GM13977 (cell line): ENCODE measurements around the gene TNXB.
"Not testable (repeated sequence)": the region's sequence is repeated elsewhere in the genome, so short reads cannot be mapped to it uniquely, and the experiment has no call there.

Experiments
- DNase-seq: peaks from one replicate; pipeline ENCODE4 v3.0.0; 2012; ENCODE audit warnings: low spot score
- in situ Hi-C: fragments of 300-500 bp; cut with MboI; formaldehyde crosslinking; loops from one replicate; pipeline ENCODE4 v1.12.0; 2022; ENCODE audit warnings: low sequenced_read_pairs, low pct_unique_long_range_greater_than_20kb, mixed read lengths, inconsistent platforms; ENCODE audit not compliant: unreplicated experiment

The TNXB gene

DNA sequence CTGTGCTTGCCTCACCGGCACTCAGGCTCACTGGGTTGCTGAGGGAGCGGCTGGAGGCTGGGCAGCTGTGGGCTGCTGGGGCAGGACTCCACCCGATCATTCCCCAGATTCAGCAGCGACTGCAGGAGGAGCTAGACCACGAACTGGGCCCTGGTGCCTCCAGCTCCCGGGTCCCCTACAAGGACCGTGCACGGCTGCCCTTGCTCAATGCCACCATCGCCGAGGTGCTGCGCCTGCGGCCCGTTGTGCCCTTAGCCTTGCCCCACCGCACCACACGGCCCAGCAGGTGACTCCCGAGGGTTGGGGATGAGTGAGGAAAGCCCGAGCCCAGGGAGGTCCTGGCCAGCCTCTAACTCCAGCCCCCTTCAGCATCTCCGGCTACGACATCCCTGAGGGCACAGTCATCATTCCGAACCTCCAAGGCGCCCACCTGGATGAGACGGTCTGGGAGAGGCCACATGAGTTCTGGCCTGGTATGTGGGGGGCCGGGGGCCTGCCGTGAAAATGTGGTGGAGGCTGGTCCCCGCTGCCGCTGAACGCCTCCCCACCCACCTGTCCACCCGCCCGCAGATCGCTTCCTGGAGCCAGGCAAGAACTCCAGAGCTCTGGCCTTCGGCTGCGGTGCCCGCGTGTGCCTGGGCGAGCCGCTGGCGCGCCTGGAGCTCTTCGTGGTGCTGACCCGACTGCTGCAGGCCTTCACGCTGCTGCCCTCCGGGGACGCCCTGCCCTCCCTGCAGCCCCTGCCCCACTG lies 68.7 kb downstream of the TNXB start:
- DNase-seq, in situ Hi-C loops: not testable (repeated sequence)

DNA sequence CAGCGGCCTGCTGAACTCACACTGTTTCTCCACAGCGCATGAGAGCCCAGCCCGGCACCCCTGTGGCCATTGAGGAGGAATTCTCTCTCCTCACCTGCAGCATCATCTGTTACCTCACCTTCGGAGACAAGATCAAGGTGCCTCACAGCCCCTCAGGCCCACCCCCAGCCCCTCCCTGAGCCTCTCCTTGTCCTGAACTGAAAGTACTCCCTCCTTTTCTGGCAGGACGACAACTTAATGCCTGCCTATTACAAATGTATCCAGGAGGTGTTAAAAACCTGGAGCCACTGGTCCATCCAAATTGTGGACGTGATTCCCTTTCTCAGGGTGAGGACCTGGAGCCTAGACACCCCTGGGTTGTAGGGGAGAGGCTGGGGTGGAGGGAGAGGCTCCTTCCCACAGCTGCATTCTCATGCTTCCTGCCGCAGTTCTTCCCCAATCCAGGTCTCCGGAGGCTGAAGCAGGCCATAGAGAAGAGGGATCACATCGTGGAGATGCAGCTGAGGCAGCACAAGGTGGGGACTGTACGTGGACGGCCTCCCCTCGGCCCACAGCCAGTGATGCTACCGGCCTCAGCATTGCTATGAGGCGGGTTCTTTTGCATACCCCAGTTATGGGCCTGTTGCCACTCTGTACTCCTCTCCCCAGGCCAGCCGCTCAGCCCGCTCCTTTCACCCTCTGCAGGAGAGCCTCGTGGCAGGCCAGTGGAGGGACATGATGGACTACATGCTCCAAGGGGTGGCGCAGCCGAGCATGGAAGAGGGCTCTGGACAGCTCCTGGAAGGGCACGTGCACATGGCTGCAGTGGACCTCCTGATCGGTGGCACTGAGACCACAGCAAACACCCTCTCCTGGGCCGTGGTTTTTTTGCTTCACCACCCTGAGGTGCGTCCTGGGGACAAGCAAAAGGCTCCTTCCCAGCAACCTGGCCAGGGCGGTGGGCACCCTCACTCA lies 69.5 kb downstream of the TNXB start:
- DNase-seq, in situ Hi-C loops: not testable (repeated sequence)

DNA sequence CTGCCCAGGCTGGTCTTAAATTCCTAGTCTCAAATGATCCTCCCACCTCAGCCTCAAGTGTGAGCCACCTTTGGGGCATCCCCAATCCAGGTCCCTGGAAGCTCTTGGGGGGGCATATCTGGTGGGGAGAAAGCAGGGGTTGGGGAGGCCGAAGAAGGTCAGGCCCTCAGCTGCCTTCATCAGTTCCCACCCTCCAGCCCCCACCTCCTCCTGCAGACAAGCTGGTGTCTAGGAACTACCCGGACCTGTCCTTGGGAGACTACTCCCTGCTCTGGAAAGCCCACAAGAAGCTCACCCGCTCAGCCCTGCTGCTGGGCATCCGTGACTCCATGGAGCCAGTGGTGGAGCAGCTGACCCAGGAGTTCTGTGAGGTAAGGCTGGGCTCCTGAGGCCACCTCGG lies 70.3 kb downstream of the TNXB start:
- DNase-seq, in situ Hi-C loops: not testable (repeated sequence)

DNA sequence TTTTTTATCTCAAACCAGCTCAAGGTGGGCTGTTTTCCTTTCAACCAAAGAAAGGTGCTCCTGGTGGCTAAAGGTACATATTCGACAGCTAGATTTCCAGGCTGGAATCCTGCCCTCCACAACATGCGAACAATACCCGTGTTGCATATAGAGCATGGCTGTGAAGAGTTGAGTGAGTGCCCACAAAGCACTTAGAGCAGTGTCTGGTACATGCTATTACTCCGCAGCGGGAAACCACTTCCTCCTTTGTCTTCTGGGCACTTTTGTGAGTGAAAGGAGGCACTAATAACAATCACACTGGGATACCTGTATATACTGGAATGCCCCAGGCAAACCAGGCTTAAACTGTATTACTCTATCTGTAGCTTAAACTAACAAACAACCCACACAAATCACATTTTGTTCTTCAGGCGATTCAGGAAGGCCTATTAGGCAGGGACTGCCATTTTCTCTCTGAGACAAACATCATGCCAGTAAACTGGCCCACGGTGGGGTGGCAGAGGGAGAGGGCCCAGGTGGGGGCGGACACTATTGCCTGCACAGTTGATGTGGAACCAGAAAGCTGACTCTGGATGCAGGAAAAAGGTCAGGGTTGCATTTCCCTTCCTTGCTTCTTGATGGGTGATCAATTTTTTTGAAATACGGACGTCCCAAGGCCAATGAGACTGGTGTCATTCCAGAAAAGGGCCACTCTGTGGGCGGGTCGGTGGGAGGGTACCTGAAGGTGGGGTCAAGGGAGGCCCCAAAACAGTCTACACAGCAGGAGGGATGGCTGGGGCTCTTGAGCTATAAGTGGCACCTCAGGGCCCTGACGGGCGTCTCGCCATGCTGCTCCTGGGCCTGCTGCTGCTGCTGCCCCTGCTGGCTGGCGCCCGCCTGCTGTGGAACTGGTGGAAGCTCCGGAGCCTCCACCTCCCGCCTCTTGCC lies 71.3 kb downstream of the TNXB start, which contains the start of gene CYP21A2:
TSS of gene CYP21A2 (plus strand) at position 818 of the 927 bp plus-strand sequence. CDS start at position 826, 8 bp downstream.
- in situ Hi-C loops, DNase-seq: not testable (repeated sequence)

DNA sequence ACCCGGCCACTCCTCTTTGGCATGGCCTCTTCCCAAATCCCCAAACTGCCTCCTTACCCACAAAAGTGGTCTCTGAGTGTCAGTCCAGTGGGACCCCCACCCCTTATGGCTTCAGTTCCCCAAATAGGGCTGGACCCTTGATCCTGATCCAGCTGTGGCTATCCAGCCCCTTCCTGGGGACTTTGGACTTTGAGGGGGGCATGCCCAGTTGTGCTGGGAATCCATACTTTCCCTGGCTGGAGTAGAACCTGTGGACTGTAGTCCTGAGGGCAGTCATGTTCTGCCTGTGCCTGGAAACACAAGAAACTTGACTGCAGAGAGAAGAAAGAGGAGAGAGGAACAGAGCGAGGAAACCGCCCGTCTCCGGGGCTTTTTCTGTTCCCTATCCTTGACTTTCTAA lies 72.0 kb downstream of the TNXB start:
- DNase-seq, in situ Hi-C loops: not testable (repeated sequence)

DNA sequence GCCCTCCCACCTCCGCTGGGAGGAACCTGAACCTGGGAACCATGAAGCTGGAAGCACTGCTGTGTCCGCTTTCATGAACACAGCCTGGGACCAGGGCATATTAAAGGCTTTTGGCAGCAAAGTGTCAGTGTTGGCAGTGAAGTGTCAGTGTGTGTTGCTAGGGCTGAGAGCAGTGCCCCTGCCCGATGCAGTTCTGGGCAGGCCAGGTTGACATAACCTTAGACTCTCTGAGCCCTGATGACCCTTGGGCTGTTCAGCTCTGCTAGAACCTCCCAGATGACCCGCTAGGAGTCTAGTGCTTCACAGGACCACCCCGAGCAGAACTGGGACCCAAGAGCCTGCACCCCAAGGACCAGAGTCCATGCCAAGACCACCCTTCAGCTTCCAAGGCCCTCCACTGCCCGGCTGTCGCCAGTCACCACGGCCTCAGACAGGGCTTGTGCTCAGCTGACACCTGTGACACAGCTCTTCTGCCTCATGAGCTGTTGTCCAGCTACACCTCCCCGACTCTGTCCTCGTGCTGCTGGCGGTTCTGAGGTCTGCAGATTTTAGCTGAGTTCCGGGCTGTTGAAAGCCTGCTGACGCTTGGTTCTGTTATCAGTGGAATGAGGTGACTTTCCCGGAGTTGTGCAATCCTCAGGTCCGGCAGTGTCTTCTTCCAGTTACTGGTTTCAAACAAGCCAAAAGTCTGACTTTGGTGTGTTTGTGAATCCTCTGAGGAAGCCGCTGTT lies 73.7 kb downstream of the TNXB start:
- in situ Hi-C loops, DNase-seq: not testable (repeated sequence)

DNA sequence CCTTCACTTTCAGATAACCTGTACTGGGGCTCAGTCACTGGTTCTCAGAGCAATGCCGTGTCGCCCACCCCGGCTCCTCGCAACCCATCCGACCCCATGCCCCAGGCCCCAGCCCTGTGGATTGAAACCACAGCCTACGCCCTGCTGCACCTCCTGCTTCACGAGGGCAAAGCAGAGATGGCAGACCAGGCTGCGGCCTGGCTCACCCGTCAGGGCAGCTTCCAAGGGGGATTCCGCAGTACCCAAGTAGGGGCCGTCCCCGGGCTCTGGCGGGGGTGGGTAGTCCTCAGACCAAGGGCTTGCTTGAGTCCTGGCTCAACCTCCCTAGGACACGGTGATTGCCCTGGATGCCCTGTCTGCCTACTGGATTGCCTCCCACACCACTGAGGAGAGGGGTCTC lies 79.6 kb downstream of the TNXB start:
- in situ Hi-C loops, DNase-seq: not testable (repeated sequence)

DNA sequence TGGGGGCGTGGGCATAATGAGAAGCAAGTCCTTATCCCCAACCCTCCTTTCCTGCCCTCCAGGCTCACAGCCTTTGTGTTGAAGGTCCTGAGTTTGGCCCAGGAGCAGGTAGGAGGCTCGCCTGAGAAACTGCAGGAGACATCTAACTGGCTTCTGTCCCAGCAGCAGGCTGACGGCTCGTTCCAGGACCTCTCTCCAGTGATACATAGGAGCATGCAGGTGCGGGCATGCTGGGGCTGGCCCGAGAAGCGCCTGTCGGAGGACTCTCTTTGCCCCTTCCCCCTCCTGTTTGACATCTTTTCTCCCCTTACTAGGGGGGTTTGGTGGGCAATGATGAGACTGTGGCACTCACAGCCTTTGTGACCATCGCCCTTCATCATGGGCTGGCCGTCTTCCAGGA lies 80.5 kb downstream of the TNXB start:
- in situ Hi-C loops, DNase-seq: not testable (repeated sequence)

DNA sequence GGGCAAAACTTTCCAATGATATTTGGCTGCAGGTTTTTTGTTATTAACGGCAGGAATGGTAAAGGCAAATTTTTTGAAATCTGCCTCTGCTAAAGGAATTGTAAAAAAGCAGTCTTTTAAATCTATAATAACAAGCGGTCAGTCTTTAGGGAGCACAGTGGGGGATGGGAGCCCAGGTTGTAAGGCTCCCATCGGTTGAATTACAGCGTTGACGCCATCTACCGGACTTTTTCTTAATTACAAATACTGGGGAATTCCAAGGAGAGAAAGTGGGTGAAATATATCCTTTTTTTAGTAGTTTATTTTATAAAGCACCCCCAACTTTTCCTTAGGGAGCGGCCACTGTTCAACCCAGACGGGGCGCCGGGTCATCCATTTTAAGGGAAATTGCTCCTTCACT lies 87.0 kb downstream of the TNXB start:
- DNase-seq, in situ Hi-C loops: not testable (repeated sequence)

DNA sequence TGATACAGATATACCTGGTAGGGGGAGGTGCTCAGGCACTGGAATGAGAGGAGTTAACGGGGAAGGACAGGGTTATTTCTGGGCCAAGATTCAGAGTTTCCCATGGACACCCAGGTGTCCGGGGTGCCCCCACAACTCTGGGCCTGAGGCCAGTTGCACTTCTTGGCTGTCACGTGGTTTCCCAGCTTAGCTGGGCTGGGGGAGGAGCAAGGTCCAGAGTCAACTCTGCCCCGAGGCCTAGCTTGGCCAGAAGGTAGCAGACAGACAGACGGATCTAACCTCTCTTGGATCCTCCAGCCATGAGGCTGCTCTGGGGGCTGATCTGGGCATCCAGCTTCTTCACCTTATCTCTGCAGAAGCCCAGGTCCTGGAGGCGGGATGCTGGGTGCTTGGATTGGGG lies 94.6 kb downstream of the TNXB start, which contains the start of gene C4B:
TSS of gene C4B (plus strand) at position 249 of the 400 bp plus-strand sequence. CDS start at position 300, 51 bp downstream.
- DNase-seq, in situ Hi-C loops: not testable (repeated sequence)

DNA sequence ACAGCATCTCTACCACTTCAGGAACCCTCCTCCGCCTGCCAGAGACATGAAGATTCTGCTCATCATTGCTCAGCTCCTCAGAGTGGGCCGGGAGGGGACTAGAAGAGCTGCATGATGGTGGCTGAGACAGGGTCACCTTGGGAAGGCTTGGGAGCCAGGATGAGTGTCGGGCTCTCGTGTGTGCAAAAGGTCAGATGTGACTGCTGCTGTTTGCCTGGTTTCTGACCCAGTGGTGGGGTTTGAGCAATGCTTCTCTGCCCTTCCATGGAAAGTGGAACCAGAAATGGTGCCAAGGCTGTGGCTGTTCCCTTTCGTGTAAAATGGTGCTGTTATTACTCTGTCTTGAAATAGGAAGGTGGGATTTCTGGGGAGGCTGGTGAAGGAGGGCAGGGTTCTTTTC lies 95.4 kb downstream of the TNXB start:
- in situ Hi-C loops, DNase-seq: not testable (repeated sequence)

DNA sequence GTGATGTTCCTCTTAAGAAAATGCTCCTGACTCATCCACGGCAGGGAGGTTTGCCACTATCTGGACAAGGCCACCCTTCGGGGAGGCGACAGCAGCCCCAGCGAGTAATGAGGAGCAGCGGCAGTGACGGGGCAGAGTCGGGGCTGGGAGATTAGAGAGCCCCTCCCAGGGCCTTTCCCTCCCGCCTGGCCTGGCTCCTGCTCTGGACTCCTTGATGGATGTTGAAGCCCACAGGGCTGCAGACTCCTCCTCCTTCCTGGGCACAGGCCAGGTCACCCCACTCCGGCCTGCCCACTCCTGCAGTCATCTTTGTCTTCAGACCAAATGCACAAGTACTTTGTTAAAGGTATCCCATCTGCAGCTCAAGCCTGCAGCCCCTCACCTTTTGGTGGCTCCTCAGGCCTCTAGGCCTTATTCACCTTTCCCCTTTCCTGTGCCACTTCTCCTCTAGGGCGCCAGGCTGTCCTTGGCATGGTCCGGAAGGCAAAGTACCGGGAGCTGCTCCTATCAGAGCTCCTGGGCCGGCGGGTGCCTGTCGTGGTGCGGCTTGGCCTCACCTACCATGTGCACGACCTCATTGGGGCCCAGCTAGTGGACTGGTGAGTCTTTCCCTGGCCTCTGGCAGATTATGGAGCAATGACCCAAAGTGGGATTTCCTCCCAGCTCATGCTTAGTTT lies 96.1 kb downstream of the TNXB start:
- DNase-seq, in situ Hi-C loops: not testable (repeated sequence)

DNA sequence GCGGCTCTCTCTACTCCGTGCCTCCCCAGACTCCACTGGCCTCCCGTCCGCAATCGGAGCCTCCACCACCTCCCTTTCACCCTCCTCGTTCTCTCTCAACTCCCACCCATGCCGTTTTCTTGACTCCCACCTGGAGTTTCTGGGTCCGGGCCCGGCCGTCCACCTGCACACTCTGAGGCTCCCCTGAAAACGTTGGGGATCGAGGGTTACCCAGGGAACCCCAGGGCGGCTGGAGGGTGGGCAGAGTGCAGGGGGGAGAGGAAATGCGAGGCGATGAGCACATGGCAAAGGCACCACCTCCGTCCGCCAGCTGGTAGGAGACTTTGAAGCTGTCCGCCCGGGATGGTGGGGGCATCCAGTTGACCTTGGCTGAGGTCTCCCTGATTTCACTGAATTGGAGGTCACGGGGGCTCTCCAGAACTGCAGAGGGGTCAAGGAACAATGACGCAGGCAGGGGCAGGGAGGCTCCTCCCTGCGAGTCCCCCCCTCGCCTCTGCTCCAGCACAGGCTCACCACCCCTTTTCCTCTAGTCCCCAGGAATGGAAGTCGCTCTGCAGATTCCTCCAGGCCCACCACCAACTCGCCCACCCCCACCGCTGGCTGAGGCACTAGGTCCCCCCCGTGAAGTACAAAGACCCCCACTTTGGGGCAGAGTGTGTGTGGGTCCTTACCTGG lies 98.1 kb downstream of the TNXB start:
- DNase-seq, in situ Hi-C loops: not testable (repeated sequence)

DNA sequence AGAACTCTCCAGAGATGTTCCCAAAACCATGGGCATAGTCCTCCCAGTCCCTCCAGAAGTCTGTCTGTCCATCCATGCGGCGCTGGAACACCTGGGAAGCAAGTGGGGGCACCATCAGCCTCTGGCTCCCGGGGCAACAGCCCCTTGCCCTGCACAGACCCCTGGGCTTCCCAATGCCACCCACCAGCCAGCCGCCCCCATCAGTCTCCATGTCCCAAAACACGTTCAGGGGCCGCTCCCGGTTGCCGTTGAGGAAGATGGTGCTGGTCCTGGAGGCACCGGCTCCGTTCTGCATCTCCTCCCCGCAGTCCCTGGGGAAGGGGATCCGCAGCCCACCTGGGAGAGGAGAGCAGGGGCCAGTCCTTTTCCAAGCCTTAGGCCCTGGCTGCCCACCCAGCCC lies 99.6 kb downstream of the TNXB start:
- DNase-seq, in situ Hi-C loops: not testable (repeated sequence)

DNA sequence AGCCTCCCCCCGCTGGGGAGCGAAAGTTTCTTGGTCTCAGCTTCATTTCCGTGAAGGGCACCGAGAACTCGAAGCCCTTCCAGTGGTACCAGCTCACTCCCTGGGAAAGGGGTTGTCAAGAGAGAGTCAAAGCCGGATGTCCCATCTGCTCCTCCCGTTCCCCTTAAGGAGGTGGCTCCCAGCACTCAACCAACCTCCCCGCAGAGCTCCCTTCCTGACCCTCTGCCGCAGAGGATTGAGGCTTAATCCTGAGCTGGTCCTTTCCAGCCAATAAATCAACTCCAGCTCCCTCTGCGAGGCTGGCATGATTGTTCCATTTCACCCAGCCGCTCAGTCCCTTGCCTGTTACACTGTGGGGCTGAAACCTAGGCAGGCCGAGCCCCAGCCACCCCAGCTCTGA lies 100.5 kb downstream of the TNXB start:
- DNase-seq, in situ Hi-C loops: not testable (repeated sequence)

DNA sequence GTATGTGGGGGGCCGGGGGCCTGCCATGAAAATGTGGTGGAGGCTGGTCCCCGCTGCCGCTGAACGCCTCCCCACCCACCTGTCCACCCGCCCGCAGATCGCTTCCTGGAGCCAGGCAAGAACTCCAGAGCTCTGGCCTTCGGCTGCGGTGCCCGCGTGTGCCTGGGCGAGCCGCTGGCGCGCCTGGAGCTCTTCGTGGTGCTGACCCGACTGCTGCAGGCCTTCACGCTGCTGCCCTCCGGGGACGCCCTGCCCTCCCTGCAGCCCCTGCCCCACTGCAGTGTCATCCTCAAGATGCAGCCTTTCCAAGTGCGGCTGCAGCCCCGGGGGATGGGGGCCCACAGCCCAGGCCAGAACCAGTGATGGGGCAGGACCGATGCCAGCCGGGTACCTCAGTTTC lies 101.1 kb downstream of the TNXB start:
- in situ Hi-C loops, DNase-seq: not testable (repeated sequence)
